SK-MEL-5 (cell line): ENCODE data around the gene FAXC. TPM values are rescaled to one million over a fixed set of nuclear protein-coding genes. Genes with fewer than 3 reads are reported as not detected.

Experiments
- DNase-seq: peaks from one replicate; pipeline ENCODE4 v3.0.0-alpha.2; 2016; ENCODE audit warnings: low read depth, low spot score
- in situ Hi-C: cut with HindIII; loops from 2 replicates; pipeline ENCODE4 v1.10.0; 2016; ENCODE audit warnings: low sequenced_read_pairs, high pct_unique_total_duplicates, low pct_unique_long_range_greater_than_20kb
- polyA plus RNA-seq, 2 experiments: library from polyadenylated mRNA; depleted of rRNA; stranded (reverse); fragments of >200 nt; gene quantifications; 2 replicates each; pipeline ENCODE4 v1.2.3, GENCODE V29; 2015
- total RNA-seq: library from RNA; depleted of rRNA; stranded (reverse); fragments of >200 nt; shearing (Covaris generic); gene quantifications from 2 replicates; pipeline ENCODE4 v1.2.3, GENCODE V29; 2014; rRNA removed

Gene FAXC
- total RNA-seq, result 26.0 and 27.7 TPM in 2 replicates
- polyA plus RNA-seq (2015; cell fraction: cytosol; rRNA removed), result 36.7 and 37.4 TPM in 2 replicates
- polyA plus RNA-seq (2015; cell fraction: nucleus; rRNA removed), result 32.7 and 44.3 TPM in 2 replicates

DNA sequence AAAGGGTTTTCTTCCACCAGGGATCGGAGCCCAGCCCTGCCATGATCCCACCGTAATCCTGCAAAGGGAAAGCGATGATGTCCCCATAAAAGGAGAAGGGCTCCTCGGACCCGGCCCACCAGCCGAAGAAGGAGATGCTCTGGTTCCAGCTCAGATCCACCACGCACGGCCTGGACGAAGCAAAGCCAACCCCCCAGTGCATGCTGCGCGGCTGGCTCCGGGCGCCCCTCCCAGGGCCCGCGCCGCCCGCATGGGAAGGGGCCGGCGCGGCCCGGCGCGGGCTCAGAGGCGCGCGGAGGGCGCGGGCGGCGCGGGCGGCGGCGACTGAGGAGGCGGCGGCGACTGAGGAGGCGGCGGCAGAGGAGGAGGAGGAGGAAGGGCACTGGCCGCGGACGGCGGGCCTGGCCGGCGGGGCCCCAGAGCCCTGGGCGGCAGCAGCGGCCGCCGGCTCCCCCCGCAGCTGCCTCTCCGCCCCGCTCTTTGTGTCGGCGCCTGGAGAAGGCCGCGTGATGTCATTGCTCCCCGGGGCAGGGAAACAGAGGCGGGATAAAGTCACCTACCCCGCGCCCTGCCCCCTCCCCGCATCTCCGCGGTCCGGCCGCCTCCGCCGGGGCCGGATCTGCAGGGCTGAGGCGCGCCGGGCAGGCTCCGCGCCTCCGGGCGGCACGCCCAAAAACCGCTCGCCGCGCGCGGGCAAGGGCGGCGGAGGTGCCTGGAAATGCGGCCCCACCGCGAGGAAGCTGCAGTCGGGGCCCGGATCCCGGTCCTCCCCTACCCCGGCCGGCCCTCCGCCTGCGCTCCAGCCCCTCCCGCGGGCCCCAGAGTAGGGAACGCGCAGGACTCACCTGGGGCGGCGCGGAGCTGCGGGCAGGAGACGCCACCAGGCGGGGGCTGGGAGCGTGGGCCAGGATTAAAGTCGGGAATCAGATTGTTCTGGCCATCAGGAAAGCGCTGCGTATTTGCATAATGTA, at the start of gene FAXC:
Gene FAXC (minus strand): TSS at position 504 of the 971 bp plus-strand sequence. CDS start 302 bp downstream, at position 202.
- in situ Hi-C loops, result no loop called here
- peak; percentile 42 for DNase-seq

DNA sequence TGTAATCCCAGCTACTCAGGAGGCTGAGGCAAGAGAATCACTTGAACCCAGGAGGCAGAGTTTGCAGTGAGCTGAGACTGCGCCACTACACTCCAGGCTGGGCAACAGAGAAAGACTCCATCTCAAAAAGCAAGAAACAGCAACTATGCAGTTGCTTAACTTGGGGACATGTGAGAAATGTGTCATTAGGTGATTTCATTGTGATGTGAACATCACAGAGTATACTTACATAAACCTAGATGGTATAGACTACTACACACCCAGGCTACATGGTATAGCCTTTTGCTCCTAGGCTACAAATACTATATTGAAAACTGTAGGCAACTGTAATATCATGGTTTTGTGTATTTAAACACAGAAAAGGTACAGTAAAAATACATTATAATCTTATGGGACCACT, 47.8 kb upstream of the FAXC start:
- no peak for DNase-seq
- in situ Hi-C loops, result no loop called here

DNA sequence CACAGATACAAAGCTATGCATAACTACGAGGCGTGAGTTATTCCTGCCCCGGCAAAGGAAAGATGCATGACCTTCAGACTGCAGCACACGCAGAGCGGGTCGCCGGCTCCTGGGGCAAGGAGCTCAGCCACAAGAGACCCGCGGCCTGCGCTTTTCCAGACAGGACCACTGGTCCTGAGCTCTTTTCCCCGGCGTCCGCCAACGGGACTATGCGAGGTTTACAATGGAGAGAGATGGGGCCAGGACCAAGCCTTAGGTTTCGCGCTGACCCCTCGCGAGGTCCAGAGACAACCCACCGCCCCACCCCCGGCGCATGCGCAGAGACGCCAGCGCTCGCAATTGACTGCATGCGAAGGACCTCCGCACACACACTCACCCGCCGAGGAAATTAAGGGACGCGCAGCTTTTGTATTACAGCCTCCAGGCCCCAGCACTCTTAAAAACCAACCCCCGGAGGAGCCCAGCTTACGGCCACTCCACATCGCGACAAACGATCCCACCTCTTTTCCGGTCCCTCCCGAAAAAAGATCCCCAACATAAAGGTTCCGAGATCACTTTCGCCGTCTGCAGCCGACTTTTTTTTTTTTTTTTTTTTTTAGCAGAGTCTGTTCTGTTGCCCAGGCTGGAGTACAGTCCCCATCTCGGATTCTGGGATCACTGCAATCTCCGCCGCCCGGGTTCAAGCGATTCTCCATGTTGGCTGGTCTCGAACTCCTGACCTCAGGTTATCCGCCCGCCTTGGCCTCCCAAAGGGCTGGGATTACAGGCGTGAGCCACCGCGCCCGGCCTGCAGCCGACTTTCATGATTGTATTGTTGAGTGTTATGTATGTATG, 44.4 kb upstream of the FAXC start, which contains the start of gene COQ3:
Gene COQ3 (minus strand): TSS at position 498 of the 834 bp plus-strand sequence. CDS start 16 bp downstream, at position 482.
- DNase-seq, result peak; percentile 82
- in situ Hi-C loops, result no loop called here

DNA sequence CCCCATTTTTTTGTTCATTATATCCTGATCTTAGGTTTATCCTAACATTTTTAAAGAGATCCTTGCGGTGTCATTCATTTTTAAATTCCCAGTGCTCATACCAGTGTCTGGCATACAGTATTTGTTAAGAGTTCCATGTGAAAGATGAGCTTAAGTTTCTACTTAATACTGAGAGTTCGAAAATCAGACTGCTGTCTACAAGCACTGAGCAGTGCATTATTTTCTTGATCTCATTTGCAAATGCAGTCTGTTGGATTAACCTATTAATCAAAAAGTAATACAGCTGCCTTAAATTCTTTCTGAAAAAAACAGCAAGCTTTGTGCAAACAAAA, 43.9 kb upstream of the FAXC start:
- in situ Hi-C loops, result no loop called here
- DNase-seq, result no peak

DNA sequence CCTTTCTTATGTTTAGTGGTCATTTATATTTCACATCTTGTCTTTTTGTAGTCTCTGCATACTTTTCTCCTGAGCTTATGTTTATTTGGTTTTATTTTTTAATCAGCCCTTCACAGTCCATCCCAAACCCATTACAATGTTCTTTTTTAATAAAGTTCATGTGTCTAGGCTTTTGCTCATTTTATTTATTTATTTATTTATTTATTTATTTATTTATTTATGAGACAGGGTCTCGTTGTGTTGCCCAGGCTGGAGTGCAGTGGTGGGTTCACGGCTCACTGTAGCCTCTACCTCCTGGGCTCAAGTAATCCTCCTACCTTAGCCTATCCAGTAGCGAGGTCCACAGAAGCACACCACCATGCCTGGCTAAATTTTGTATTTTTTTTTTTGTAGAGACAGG, 41.4 kb upstream of the FAXC start:
- no peak for DNase-seq
- in situ Hi-C loops, result no loop called here

DNA sequence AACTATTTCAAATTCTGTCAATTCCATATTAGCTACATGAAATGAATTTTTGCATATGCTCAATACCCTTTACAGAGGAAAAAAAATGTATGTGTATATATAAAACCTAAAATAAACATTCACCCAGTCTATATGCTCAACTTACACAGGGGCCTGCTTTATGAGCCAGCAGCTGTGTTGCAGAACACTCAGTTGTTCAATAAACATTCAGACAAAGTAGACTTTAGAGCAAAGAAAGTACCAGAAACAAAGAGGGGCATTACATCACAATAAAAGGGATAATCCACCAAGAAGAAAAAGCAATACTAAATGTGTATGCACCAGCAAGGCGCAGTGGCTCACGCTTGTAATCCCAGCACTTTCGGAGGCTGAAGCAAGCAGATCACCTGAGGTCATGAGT, 35.0 kb upstream of the FAXC start:
- in situ Hi-C loops, result no loop called here
- DNase-seq, result no peak

DNA sequence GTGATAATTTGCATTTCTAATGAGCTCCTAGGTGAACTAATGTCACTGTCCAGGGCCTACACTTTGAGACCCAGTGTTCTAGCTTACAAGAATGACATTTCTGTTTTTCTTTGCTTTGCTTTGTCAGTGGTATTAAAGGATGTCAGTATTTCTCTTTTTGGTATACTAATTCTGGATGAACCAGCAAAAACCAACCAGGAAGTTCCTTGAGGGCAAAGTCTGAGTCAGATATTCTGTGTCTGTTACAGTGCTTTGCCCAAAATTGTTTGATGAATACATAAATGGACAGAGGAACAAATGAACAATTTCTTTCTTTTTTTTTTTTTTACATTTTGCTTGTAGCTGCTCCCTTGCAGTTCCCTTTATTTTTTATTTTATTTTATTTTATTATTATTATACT, 29.2 kb upstream of the FAXC start:
- DNase-seq, result no peak
- in situ Hi-C loops, result no loop called here

DNA sequence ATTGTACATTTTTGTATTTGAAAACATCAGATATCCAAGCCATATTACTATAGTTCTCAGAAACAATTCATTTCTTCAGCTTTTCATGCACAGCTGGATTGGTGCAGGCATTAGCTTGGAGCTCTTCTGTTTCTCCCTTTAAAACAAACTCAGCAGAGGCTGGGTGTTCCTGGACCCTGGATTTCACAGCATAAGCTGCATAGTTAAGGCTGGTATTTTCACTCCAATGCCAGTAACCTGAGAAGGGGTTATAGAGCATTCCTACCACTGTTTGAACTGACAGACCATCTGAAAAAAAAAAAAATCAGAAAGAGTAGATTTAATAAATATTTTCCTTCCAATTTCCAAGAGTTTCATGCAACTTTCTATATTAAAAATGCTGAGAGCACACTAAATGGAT, 20.1 kb upstream of the FAXC start:
- in situ Hi-C loops, result no loop called here
- no peak for DNase-seq

DNA sequence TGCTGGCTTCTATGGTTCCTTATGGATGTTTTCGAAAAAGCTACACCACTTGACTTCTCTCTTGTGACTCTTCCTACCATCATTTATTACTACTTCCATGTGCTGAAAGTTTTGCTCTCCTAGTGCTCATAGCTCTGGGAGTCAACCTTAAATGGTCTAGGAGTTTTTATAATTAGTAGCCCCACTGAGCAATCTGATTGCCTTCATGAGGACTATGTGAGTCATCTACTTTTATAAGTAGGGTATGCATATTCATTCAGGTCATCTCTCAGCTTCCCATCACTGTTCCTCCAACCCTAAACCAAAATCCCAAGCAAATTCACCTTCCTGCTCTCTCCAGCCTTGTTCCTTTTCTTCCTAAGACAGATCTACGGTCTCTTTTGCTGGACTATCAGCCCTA, 17.4 kb upstream of the FAXC start:
- no peak for DNase-seq
- in situ Hi-C loops, result no loop called here

DNA sequence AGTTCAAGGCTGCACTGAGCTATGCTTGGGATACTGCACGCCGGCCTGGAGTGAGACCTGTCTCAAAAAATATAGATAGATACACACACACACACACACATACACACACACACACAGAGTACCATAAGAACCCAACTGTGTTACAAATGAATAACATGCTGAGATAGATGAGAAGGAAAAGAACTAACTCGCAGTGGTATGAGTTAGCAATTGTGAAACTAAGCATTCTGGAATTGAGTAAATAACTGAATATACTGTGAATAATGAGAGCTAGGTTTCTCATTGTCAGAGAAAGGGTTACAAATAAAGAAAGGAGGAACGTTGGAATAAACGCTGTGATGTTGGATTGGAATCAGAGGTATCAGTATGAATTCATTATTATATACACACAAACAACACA, 14.6 kb upstream of the FAXC start:
- in situ Hi-C loops, result no loop called here
- DNase-seq, result no peak

DNA sequence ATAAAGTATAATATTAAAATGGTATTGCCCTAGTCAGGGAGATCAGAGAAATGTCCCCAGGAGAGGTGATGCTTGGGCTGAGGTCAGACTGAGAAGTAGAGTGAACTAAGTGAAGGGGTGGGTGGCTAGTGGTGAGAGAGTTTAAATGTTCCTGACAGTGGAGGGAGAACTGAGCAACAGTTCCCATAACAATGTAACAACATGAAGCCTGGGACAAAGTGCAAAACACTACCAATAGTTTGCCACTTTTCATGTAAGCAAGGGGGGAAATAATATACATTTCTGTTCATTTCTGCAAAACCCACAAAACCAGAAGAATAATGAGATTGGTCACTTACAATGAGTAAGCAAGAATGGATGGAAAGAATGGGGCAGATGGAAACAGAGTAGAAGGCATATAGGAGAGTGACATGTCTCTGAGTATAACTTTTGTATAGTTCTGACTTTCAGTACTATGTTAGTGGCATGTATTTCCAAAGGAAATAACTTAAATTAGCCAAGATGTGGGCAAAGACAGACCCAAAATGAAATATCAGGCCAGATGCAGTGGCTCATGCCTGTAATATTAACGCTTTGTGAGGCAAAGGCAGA, 13.3 kb upstream of the FAXC start:
- no peak for DNase-seq
- in situ Hi-C loops, result no loop called here

DNA sequence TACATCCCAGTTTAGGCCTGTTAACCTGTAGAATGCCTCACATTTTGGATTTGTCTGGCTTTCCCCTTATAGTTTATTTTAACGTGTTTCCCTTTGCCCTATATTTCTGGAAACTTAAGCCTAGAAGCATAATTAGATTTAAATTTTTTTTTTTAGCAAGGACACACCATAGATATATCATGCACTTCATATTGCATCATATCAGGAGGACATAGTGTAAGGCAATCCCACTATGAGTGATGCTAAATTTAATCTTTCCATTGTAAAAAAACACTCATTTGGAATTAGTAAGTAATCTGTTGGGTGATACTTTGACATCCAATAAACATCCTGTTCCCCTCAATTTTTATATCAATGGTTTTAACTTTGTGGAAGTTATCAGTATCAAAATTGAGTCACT, 10.3 kb upstream of the FAXC start:
- in situ Hi-C loops, result no loop called here
- no peak for DNase-seq

DNA sequence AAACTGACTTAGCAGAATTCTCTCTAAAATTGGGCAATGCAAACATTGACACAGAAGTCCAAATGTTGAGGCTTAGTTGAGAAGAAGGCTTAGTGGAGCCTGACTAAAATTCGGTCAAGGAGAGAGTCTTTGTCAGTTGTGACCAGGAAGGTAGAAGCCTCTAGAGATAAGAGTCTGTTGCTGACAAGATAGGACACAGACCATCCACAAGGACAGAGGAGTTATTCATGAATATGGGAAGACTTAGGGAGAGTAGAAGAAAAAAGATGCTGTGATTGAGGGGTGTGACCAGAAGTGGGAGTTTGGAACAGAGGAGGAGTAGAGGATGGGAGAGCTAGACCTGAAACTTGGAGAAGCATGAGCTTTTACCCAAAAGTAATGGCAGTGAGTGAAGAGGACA, 7.2 kb upstream of the FAXC start:
- DNase-seq, result no peak
- in situ Hi-C loops, result no loop called here

DNA sequence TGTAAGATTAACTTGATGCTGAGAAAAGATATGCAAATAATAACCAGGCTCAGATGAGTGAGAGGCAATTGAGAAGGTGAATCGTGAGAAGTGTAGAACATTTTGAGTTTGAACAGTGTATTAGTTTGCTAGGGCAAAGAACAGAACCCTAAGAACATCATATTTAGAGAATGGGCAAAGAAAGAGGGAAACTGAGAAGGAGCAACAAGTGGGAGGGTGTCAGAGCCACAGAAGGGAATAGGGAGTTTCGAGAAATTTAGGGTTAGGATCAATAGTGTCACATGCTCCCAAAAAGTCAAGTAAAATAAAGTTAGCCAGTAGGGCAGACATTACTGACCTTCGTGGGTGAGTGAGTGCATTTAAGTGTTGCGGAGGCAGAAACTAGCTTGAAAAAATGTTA, 5.5 kb upstream of the FAXC start:
- no peak for DNase-seq

DNA sequence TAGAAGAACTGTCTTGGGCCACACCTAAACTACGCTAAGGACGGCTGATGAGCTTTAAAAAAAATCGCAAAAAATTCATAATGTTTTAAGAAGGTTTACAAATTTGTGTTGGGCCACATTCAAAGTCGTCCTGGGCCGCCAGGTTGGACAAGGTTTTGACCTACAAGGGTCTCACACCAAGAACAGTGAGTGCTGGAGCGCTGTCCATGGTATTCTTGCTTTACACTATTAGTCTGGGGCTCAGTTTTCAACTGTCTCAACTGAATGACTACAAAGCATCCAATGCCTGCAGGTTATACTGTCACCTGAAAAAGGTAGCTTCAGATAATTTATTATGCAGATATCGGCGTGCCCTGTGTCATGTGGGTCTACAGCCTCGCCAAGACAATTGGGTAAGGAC, 3.7 kb upstream of the FAXC start:
- in situ Hi-C loops, result no loop called here
- DNase-seq, result no peak

More for the DNA sequence above, 5.5 kb upstream of the FAXC start:
- in situ Hi-C loops, result no loop called here

DNA sequence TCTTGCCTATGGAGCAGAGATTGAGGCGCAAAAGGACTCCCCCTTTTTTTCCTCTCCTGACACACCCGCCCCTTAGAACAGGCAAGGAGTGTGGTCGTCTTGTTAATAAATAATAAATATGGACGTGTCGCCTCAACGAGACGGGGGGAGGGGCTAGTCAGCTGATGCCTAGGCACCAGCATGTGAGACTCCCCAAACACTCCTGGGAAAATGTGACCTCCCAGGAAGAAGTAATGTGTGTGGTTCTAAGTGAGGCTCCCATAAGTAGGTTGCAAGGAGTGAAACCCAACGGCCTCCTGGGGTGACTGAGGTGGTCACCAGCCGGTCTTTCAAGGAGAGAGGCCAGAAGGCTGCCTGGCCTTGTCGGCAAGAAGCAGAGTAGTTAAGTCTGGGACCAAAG, 1.1 kb upstream of the FAXC start:
- DNase-seq, result no peak
- in situ Hi-C loops, result no loop called here

DNA sequence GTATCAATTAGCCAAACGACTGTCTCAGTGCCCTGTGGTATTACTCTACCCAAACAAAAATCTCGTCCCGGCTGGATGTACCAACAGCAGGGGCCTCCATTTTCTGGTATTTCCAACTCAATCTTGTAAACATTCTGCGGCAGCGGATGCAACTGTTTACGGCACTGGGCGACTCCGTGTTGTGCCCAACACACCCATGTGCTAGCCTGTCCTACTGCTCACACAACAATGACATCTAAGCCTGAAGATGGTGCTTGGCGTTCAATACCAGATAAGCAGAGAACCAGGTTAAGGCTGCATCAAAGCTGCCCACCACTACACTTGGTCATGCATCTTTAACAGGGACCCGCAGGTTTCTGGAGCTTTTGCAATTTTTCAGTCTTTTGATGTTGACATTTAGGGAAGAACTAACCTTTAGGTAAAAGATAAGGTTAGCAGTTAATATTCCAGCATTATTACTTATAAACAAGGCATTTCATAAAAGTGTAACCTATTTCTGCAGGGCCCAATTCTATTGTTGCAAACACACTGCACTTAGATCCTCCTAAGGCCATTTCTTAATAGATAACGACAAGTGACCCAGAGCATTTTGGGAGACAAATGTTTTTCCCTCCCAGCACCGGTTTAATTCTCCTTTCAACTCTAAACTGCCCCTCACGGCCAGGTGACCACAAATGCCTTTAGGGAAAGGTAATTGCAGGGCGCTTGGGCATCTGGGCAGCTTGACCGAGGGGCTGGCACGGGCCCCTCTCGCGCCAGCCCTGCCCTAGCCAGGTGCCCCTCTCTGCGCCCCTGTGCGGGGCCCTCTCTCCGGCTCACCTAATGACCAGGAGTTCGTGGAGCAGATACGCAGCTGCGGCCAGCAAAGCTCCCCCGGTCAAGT, 945 bp downstream of the FAXC start:
- no peak for DNase-seq
- in situ Hi-C loops, result no loop called here
